ENCODE data around the gene PSEN1. TPM values are rescaled to one million over a fixed set of nuclear protein-coding genes. Genes with fewer than 3 reads are reported as not detected.

PSEN1 gene
- total RNA-seq, 1 experiment from 2014 or later, result 49.9 TPM

DNA sequence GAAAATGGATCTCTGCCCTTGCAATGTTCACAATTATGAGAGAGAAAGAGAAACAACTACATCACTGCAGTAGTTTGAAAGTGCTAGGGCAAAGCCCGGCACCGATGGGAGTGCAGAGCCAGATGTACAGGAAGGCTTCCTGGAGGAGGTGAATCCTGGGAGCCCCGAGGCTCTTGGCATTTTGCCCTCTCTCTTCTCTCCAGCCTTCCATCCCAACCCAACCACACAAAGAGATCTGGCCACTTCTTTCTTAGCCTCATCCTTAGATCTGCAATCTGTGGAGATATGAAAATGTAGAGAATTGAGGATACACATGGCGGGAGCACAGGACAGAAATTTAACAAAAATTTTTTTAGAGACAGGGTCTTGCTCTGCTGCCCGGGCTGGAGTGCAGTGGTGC, 97.7 kb downstream of the PSEN1 start:
- no peaks in the 10 kb centered on the region for H4K20me1 ChIP-seq (ENCODE audit: control insufficient read depth, insufficient read depth, insufficient read length)
- H3K56ac ChIP-seq (ENCODE audit: insufficient read length, low read depth, low read length), result no peak overlapping the region
- no peak overlapping the region for H2BK120ac ChIP-seq (ENCODE audit: low read depth, low read length, poor library complexity, severe bottlenecking)
- H3K14ac ChIP-seq (ENCODE audit: insufficient read depth, low read length), result no peak overlapping the region
- H3K23ac ChIP-seq (ENCODE audit: insufficient read length, low read depth, low read length), result no peak overlapping the region
- H2BK15ac ChIP-seq (ENCODE audit: low read depth, low read length), result no peak overlapping the region
- no peaks in the 10 kb centered on the region for H3K79me2 ChIP-seq (ENCODE audit: insufficient read depth, low read length)
- H4K5ac ChIP-seq (ENCODE audit: insufficient read length, low read depth, low read length), result no peak overlapping the region
- no peaks in the 10 kb centered on the region for H3K9me3 ChIP-seq (ENCODE audit: control insufficient read depth, low read depth, low read length)
- H2AFZ ChIP-seq (ENCODE audit: low read length), result no peak overlapping the region
- Mint-ChIP-seq H3K36me3 (ENCODE audit: insufficient read depth in 1 of 3, low read depth in 3 of 3) (peaks cover 0 to 2% (median 0%) of the 10 kb centered on the region in 3 experiments; a peak in 1 of 7 replicates), H3K9me3 (no peaks in the 10 kb centered on the region; a peak in 1 of 5 replicates), H3K27me3 (ENCODE audit: low read depth) (peaks cover 45% of the 10 kb centered on the region), H3K4me3 (no peak overlapping the region), H3K27ac (no peak overlapping the region), H3K4me1 (peaks cover 56 to 62% of the 10 kb centered on the region in 2 experiments)
- no peak overlapping the region for H2BK12ac ChIP-seq (ENCODE audit: insufficient read length, low read depth, low read length)
- no CpG with 5 or more reads among the region's 5 CpGs for WGBS (ENCODE audit: extremely low coverage, insufficient read length, low lambda C conversion rate)
- DNase-seq, result no peak
- no peak overlapping the region for H3K4ac ChIP-seq (ENCODE audit: low read depth, low read length)
- peaks cover 7% of the 10 kb centered on the region; the same call in 1 of the 2 replicates for H3K4me1 ChIP-seq (ENCODE audit: insufficient read depth, low read length)
- no peak overlapping the region for H4K91ac ChIP-seq (ENCODE audit: insufficient read length, low read depth, low read length)
- H2AK5ac ChIP-seq (ENCODE audit: insufficient read length, low read length), result no peak overlapping the region
- H2BK20ac ChIP-seq (ENCODE audit: low read depth, low read length, poor library complexity, severe bottlenecking), result no peak overlapping the region
- no peak overlapping the region for H3K4me2 ChIP-seq (ENCODE audit: insufficient read depth, insufficient read length, low read length)
- no peak overlapping the region for H3T11ph ChIP-seq (ENCODE audit: low read length)
- no peak overlapping the region for H2BK5ac ChIP-seq (ENCODE audit: insufficient read length, low read length)
- TF ChIP-seq, protein P1, sequence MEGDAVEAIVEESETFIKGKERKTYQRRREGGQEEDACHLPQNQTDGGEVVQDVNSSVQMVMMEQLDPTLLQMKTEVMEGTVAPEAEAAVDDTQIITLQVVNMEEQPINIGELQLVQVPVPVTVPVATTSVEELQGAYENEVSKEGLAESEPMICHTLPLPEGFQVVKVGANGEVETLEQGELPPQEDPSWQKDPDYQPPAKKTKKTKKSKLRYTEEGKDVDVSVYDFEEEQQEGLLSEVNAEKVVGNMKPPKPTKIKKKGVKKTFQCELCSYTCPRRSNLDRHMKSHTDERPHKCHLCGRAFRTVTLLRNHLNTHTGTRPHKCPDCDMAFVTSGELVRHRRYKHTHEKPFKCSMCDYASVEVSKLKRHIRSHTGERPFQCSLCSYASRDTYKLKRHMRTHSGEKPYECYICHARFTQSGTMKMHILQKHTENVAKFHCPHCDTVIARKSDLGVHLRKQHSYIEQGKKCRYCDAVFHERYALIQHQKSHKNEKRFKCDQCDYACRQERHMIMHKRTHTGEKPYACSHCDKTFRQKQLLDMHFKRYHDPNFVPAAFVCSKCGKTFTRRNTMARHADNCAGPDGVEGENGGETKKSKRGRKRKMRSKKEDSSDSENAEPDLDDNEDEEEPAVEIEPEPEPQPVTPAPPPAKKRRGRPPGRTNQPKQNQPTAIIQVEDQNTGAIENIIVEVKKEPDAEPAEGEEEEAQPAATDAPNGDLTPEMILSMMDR (conservative IDR thresholded peaks at IDR 0.05), result no peak
- H4K8ac ChIP-seq (replicated peaks; ENCODE audit: insufficient read length, low read depth, low read length), result no peak overlapping the region
- H3K27ac ChIP-seq (ENCODE audit: insufficient read length, low read depth, low read length), result no peak overlapping the region
- H3K9ac ChIP-seq (ENCODE audit: extremely low read depth, insufficient read length, low read length), result no peak overlapping the region
- peaks cover 16% of the 10 kb centered on the region for H3K27me3 ChIP-seq (ENCODE audit: insufficient read depth, low read length)
- H3K23me2 ChIP-seq (ENCODE audit: insufficient read length, low read depth, low read length, poor library complexity, severe bottlenecking), result peaks cover 16% of the 10 kb centered on the region
- H3K18ac ChIP-seq (ENCODE audit: insufficient read length, low read depth, low read length), result no peak overlapping the region
- H3K79me1 ChIP-seq (ENCODE audit: insufficient read depth, low read depth, low read length, poor library complexity, severe bottlenecking), result no peaks in the 10 kb centered on the region
